D721Med (cell line): ENCODE results near the gene DCTN1.

Experiments used
- DNase-seq: peaks from one replicate; pipeline ENCODE4 v3.0.0; 2011; ENCODE audit warnings: low spot score; ENCODE audit not compliant: insufficient read length
- FAIRE-seq: peaks from 2 replicates; lab custom pipeline; 2011; peaks lifted over from hg19 to GRCh38; lab: Jason Lieb, UNC
- CTCF ChIP-seq: IDR thresholded peaks from 2 replicates; pipeline ENCODE4 v1.5.1; 2012; ENCODE audit warnings: mild to moderate bottlenecking, control low read depth; ENCODE audit not compliant: insufficient read depth; ENCODE audit errors: missing control alignments

The DCTN1 gene

GRCh38 chr2:74316627-74317295 lies 63.4 kb downstream of the DCTN1 start:
- TF ChIP-seq CTCF: no peak
- FAIRE-seq (no peak), DNase-seq (no peak)

- DNase-seq (no peak), FAIRE-seq (no peak)
- TF ChIP-seq CTCF: no peak
Observed at GRCh38 chr2:74314107-74314506, 66.0 kb downstream of the DCTN1 start.

GRCh38 chr2:74313497-74313896 lies 66.6 kb downstream of the DCTN1 start:
- DNase-seq (no peak), FAIRE-seq (no peak)
- TF ChIP-seq CTCF: no peak

- FAIRE-seq (no peak), DNase-seq (no peak)
- no peak for TF ChIP-seq CTCF
Observed at GRCh38 chr2:74312913-74313312, 67.2 kb downstream of the DCTN1 start.
